Daoy (cell line): Measurements from ENCODE around the gene LIPG. TPM values are rescaled to one million over a fixed set of nuclear protein-coding genes. Genes with fewer than 3 reads are reported as not detected.
A peak's percentile ranks its signal among the peaks of the same experiment; 100 is the strongest.

Experiments
- DNase-seq: peaks from one replicate; pipeline ENCODE4 v3.0.0-alpha.2; 2015; ENCODE audit warnings: low read depth
- total RNA-seq: library from RNA; depleted of rRNA; stranded (reverse); fragments of >200 nt; shearing (Covaris generic); gene quantifications from 2 replicates; pipeline ENCODE4 v1.2.3, GENCODE V29; 2014

LIPG gene
- total RNA-seq, 1 experiment from 2014 or later: 32.6 TPM

- DNase-seq: no peak
These were observed 50.7 kb downstream of the LIPG start for GRCh38 chr18:49612515-49613033.

DNA sequence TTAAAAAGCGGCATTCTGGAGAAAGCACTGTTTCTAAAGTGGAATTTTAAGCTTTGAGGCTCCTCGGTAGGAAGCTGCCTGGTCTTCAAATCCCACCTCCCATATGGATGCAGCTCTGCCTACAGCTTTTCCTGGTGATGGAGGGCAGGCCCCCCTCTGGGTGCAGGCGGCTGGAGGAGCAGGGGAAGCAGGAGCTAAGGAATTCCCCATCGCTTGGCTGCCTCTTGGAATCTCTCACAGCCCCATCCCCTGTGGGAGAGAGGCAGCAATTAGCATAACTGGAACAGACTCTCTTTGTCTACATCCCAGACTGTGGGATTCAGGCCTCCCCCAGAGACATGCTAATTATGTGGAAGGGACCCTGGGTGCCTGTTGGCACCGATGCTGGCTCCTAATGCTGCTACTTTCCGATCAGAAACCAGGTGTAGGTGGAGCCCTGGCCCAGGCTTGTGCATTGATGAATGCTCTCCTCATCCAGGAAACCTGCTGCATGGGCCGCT, 51.3 kb downstream of the LIPG start:
- peak; percentile 73 for DNase-seq

DNA sequence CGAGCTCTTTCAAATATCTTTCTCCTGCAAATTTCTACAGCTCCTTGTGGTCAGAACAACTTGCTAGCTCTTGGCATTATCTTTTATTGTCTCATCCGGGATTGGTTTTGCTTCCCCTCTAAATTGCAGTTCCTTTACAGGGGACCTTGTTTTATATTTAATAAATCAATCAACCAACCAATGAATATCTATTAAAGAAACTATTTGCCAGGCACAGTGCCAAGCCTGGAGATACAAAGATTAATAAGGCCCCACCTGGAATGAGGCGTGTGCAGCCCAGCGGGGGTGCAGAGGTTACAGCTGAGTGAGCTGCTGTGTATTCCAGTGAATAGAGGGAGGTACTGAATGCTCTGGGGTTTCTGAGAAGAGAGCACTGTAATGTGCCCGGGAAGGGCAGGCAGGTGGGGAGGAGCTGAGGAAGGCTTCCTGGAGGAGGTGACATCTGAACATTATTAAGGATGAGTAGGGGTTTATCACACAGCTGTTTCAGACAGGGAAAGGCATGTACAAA, 51.8 kb downstream of the LIPG start:
- DNase-seq: no peak

GRCh38 chr18:49616618-49617328, 54.9 kb downstream of the LIPG start:
- DNase-seq: no peak

DNA sequence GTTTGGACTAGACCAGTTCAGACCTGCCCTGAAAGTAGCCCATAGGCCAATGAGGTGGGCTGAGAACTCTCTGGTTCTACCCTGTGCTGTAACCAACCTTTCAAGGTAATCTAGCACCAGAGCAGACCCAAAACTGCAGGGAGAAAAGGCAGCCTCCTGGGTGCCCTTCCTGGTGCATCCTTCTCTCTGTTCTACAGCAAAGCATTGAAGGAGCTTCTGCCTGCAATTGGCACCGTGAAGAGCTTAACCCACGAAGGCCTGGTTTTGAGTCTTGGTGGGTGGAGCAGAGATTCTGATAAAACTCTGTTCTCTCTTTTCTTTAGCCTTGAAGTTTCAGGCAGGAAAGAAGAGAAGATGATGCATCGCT, 55.5 kb downstream of the LIPG start:
- DNase-seq: no peak

GRCh38 chr18:49617865-49618264, 56.0 kb downstream of the LIPG start:
- DNase-seq: no peak

GRCh38 chr18:49618742-49619681, 57.2 kb downstream of the LIPG start:
- DNase-seq: no peak

DNA sequence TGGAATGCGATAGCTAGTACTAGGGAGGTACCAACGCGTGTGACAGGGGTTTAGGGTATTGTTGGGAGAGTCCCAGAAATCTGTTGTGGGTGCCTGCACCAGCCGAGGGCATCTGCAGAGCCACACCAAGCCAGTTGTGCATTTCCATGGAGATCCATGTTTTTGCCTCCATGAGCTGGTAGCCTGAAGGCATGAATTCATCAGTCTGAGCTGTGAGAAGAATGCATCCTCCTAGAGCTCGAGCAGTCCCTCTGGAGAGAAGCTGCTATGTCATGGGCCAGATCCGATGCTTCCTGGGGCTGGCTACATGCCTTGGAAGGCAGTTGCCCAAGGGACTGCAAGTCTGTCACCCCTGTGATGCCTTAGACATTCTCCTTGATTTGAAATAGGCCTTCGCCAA, 57.9 kb downstream of the LIPG start:
- peak; percentile 39 for DNase-seq

DNA sequence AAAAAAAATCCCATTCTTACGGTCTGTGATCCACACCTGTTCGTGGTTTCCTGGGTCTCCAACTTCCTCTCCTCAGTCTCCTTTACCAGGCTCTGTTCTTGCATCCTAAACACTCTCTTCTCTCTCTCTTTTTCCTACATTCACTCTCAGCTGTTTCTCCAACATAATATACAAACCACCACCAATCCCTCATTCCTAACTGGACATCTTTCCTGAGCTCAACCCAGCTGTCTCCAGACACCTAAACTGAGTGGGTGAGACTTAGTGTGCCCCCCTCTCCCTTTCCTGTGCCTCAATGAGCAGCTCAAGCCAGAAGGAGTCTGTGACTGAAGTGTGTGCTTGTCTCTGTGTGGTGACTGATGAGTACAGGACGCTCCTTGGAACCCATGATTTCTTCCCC, 59.4 kb downstream of the LIPG start:
- DNase-seq: no peak

DNA sequence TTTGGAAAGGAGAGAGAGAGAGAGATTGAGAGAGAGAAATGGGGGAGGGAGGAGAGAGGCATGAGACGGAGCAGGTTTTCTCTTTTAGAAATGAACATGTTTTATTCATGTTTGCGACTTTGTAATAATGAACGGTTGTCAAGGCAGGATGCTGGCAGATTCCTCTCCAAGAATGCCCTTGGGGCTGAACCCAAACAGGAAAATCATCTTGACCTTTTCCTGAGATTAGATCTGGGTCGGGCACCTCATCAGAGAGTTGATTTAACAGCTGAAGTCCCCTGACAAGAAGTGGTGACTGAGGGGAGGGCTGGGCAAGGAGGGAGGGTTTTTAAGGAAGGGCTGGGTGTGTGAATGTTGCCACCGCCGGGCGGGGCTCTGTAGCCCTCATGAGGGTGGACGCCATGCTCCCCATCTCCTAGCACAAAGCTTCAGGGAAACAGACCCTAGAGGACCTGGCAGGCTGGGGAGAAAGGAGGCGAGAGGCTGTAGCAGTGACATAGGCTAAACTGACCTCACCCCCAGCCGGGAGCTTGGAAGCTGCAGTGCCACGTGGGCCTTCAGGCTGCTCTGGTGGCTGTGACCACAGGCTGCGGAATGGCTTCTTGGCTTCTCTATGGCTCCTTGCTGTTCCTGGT, 60.0 kb downstream of the LIPG start:
- no peak for DNase-seq

DNA sequence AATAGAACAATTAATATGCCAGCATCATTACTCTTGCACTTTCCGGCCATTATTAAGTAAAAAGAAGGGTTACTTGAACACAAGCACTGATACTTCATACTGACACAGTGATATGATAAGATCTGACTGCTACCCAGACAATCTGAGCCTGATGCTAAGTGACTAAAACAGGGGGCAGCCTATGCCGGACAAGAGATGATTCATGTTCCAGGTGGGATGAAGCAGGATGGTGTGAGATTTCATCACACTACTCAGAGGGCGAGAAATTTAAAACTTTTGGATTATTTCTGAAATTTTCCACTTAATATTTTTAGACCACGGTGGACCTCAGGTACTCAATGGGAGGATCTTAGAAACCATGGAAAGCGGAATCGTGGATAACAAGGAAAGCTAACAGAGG, 61.7 kb downstream of the LIPG start:
- no peak for DNase-seq

- DNase-seq: peak; percentile 54
These were observed 63.3 kb downstream of the LIPG start for GRCh38 chr18:49625021-49625691.

DNA sequence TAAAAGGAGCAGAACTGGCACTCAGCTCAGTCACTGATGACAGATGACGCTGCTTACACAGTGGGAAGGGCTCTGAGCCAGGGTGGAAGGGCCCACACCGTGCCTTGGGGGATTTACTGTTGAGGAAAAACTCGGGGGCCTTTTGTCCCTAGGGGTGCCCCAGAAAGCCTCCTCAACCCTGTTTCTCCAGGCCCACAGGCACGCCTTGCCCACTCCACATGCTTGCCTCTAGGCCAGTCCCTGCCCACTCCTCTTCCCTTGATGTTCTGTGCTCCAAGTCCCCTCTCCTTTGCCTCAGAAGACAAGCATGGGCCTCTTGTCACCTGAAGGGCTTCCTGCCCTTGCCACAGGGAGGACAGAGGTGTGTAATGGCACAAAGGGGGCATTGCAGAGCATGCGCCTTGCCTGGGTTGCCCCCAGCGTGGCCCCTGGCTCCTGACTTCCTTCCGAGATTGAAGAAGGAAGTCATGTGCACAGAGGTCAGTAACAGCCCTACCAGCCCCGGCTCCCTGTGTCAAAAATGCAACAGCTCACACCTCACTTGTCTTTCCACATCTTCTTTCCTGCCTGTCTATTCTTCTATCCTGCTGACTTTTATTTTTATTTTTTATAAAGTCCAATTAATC, 65.1 kb downstream of the LIPG start:
- no peak for DNase-seq

- peak; percentile 64 for DNase-seq
These were observed 66.3 kb downstream of the LIPG start for GRCh38 chr18:49628119-49628518.

DNA sequence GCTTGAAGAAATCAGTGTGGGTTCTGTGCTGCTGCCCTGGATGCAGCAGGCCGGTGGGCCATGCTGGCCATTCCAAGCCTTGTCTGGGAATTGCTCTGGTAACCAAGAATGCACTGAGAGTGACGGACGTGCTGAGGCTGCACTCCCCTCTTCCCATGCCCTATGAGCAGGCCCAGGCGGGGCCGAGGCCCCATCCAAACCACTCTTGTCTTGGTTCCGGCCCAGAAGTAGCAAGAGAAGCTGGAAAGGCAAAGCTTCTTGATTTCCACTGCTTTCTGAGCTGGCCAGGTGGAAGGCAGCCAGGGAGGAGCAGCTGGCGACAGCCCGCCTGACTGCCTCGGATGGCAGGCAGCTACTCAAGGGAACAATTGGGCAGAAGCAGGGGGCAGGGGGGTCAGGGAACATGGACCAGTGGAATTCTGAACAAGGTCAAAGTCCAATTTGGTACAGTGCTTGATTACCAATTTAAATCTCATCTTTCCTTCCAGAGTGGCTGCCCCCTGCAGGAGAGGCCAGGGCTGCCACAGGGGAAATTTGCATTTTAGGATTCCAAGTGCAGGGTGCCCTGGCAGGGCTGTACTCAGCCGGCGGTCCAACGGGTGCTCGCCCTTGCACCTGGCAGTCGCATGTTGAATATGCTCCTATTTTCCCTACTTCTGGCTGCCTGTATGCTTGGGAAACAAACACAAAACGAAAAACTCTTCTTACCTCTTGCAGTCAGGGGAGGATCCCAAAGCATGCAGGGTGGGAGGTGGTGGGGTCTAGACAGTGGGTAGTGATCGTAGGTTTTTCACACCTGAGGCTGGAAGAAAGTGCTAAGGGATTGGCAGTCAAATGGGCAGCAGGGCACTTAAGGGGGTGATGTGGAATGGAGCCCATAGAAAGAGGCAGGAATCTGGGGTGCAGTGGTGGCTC, 67.3 kb downstream of the LIPG start:
- DNase-seq: no peak

DNA sequence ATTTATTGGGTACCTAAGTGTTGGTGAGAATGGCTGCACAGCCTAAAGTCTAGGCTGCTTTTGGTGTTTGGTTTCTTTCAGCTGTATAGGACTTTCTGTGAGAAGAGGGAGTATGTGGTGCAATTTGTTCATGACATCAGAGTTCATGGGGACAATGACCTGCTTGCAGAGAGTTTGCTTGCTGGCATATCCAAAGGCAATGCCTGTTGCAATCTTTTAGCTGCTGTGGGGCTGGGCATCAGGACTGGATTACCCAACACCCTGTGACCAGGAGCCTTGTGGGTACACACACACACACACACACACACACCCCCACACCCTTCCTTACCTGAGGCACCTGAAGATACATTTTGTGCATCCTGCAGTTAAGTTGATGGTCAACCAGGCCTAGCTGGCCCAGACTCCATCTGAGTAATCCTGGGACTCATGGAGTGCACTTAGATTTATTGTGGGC, 68.4 kb downstream of the LIPG start:
- DNase-seq: no peak

- DNase-seq: no peak
These were observed 69.4 kb downstream of the LIPG start for GRCh38 chr18:49631146-49631866.

DNA sequence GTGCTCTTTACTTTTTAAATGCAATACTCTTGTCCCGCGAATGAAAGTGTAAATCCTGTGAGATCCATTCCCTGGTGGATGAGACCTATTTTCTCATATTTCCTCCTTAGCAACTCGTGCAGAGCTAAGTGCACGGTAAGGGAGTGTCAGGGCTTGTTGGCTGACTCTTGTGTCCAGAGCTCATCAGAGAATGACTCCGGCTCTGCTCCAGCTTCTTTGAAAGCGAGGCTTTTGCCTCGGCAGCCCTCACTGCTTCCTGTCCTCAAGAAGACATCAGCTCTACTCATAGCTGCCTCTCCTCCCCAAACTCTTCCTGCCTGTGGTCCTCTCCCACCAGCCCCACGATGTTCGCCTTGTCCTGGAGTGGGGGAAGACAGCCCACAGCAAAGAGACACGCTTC, 70.7 kb downstream of the LIPG start:
- no peak for DNase-seq

DNA sequence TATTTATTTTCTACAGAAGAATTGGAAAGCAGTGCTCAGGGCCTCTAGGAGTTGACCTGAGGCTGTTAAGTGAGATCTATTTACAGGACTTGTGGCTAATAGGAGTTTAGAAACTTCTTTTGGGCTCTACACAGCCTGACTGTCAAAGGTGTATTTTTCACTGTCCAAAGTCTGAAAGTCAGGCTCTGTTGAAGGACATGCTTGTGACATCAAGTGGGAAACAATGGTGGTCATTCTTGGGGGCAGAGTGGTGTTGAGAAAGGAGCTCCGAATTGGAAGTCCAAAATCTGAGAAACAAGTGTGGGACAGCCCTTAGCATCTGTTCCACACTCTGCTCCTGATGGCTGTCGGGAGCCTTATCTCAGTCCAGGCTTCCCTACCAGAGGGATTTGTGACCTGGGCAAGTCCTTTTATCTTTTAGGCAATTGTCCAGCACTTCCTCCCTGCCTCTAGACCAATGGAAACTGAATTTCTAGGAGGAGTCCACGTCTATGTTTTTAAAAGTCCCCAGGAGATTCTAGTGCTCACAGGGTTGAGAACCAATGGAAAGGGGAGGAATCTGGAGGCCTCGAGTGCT, 76.4 kb downstream of the LIPG start:
- no peak for DNase-seq
